ENCODE data around the gene TRPM3. TPM values are rescaled to one million over a fixed set of nuclear protein-coding genes. Genes with fewer than 3 reads are reported as not detected.

The TRPM3 gene
- total RNA-seq, 4 donors from 2014 or later = 0.07 to 0.66 TPM; not detected in 2

DNA sequence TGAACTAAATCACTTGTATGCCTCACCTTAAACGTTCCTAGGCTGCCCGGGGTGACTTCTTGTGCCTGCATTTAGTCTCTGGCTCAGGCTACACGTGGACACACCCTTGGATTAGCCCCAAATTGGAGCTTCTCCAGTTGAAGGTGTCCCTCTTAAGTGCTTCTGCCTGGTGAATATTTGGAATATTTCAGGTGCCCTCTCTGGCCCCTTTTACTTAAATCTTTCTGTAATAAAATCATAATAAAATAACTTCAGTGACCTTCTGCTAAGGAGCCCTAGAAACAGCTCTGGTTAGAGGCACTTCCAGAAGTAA, 632.7 kb downstream of the TRPM3 start:
- Histone ChIP-seq H3K9me3 (no peaks in the 10 kb centered on the region), H3K4me3 (no peak overlapping the region), H3K4me1 (peaks cover 60 to 75% of the 10 kb centered on the region in 2 donors), H3K27ac (peak overlapping the region; percentile 59 to 99 (median 79)), H3K27me3 (no peaks in the 10 kb centered on the region), H3K36me3 (no peaks in the 10 kb centered on the region)
- intact Hi-C loops (cut with DNase I; ENCODE audit: low total_unique reads) (loop anchor here (10.0 kb wide), 1 partner anchor 1104 kb away; no protein-coding TSS in a partner anchor), in situ Hi-C loops (cut with MboI; ENCODE audit: low sequenced_read_pairs in 4 of 4) (loop anchor here (5.0 to 10.0 kb wide), 4 partner anchors 106 to 146 kb away; no protein-coding TSS in a partner anchor)
- DNase-seq (peak; percentile 33 to 76), ATAC-seq (peak; percentile 16 to 22)
- no peak for TF ChIP-seq POLR2A (IDR thresholded peaks at IDR 0.05)
- TF ChIP-seq, protein P1, sequence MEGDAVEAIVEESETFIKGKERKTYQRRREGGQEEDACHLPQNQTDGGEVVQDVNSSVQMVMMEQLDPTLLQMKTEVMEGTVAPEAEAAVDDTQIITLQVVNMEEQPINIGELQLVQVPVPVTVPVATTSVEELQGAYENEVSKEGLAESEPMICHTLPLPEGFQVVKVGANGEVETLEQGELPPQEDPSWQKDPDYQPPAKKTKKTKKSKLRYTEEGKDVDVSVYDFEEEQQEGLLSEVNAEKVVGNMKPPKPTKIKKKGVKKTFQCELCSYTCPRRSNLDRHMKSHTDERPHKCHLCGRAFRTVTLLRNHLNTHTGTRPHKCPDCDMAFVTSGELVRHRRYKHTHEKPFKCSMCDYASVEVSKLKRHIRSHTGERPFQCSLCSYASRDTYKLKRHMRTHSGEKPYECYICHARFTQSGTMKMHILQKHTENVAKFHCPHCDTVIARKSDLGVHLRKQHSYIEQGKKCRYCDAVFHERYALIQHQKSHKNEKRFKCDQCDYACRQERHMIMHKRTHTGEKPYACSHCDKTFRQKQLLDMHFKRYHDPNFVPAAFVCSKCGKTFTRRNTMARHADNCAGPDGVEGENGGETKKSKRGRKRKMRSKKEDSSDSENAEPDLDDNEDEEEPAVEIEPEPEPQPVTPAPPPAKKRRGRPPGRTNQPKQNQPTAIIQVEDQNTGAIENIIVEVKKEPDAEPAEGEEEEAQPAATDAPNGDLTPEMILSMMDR (IDR thresholded peaks at IDR 0.05 in 4 of 5, conservative IDR thresholded peaks at IDR 0.05 in 1 of 5) = no peak

DNA sequence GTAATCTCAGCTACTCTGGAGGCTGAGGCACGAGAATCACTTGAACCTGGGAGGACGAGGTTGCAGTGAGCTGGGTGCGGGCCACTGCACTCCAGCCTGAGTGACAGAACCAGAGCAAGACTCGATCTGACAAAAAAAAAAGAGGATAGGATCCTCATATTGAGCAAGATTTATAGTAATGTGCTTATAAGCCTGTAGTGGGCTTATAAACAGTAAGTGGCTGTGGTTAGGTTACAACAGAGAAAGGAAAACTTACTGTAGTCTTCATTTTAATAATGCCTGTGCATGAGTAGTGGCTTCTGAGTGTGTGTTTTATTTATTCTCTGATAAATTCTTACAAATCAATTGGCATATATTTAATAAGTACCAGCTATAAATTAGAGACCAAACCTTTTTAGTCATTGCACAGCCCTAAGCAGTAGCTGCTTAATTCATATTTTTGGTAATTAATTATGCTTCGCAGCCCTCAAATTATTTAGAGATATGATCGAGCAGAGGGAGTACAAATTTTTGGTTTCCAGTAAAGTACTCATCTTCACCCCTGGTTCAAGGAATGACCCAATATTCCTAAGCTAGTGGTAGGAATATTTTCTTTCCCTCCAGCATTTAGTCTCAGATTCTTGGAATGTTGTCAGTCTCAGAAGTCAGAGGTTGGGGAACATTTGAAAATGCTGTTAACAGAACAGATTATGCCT, 633.2 kb downstream of the TRPM3 start:
- Histone ChIP-seq H3K4me1 (peaks cover 62 to 77% of the 10 kb centered on the region in 2 donors), H3K4me3 (no peak overlapping the region), H3K36me3 (no peaks in the 10 kb centered on the region), H3K27ac (peak overlapping the region; percentile 59 to 99 (median 79)), H3K27me3 (no peaks in the 10 kb centered on the region), H3K9me3 (no peaks in the 10 kb centered on the region)
- in situ Hi-C loops (cut with MboI; ENCODE audit: low sequenced_read_pairs in 4 of 4) = loop anchor here (5.0 to 10.0 kb wide), 4 partner anchors 107 to 146 kb away; no protein-coding TSS in a partner anchor
- intact Hi-C loops (cut with DNase I; ENCODE audit: low total_unique reads) = loop anchor here (10.0 kb wide), 1 partner anchor 1103 kb away; no protein-coding TSS in a partner anchor
- ATAC-seq = no peak
- no peak for DNase-seq
- no peak for TF ChIP-seq POLR2A (IDR thresholded peaks at IDR 0.05)
- TF ChIP-seq, protein P1 (IDR thresholded peaks at IDR 0.05 in 4 of 5, conservative IDR thresholded peaks at IDR 0.05 in 1 of 5) = no peak

DNA sequence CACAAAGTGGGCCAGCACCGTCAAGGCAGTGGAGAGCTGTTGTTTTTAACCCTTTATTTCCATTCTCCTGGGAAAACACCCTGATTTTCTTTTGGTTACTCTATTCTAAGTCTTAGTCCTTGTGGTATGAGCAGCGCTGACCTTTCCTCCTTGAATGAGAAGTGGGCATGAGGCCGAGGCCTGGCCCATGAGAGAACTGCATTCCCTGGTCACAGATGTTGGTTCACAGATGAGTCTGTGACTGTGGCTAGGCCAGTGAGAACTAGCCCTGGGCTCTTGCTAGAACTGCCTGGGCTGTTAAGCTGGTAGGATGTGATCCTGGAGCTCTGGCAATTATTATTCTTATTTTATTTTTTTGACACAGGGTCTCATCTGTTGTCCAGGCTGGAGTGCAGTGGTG, 635.3 kb downstream of the TRPM3 start:
- peak overlapping the region; percentile 97 to 99 (median 98) for H3K27ac ChIP-seq
- in situ Hi-C loops (cut with MboI; ENCODE audit: low sequenced_read_pairs in 4 of 4) = loop anchor here (5.0 to 10.0 kb wide), 4 partner anchors 109 to 144 kb away; no protein-coding TSS in a partner anchor
- H3K4me3 ChIP-seq = no peak overlapping the region
- no peaks in the 10 kb centered on the region for H3K36me3 ChIP-seq
- H3K9me3 ChIP-seq = no peaks in the 10 kb centered on the region
- H3K4me1 ChIP-seq = peaks cover 67 to 76% of the 10 kb centered on the region in 2 donors
- DNase-seq (peak in 1 of 2 donors; percentile 58), ATAC-seq (no peak)
- intact Hi-C loops (cut with DNase I; ENCODE audit: low total_unique reads) = loop anchor here (10.0 kb wide), 1 partner anchor 1101 kb away; no protein-coding TSS in a partner anchor
- no peaks in the 10 kb centered on the region for H3K27me3 ChIP-seq
- TF ChIP-seq, protein P1 (IDR thresholded peaks at IDR 0.05 in 4 of 5, conservative IDR thresholded peaks at IDR 0.05 in 1 of 5) = no peak
- no peak for TF ChIP-seq POLR2A (IDR thresholded peaks at IDR 0.05)

DNA sequence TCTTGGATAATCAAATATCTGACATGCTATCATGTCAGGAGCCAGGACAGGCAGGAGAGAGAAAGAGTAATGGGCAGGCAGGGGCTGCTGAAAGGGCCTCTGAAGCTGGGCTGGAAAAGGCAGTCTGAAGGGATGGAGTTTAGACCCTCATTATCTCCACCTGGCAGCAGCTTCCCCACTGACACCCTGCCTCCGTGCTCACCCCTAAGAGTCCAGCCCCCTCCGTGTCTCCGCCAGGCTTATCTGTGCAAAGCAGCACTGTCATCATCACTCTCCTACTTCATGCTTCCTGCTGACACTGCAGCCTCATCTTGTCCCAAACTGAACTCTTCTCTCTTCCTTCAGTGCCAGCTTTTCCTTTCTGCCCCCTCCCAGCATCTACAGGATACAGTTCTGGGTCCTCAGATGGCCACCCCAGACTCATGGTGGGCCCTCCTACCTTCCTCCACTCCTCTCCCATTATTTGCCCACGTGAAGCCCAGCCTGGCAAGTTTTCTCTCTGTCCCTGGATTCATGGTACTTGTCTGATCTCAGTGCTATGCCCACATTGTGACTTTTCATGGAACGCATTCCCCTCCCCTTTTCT, 636.1 kb downstream of the TRPM3 start:
- peak; percentile 42 to 70 for DNase-seq
- Histone ChIP-seq H3K27me3 (no peaks in the 10 kb centered on the region), H3K27ac (peak overlapping the region; percentile 97 to 99 (median 98)), H3K4me1 (peaks cover 73 to 81% of the 10 kb centered on the region in 2 donors), H3K4me3 (no peak overlapping the region), H3K9me3 (no peaks in the 10 kb centered on the region), H3K36me3 (no peaks in the 10 kb centered on the region)
- ATAC-seq = peak; percentile 21 to 52
- intact Hi-C loops (cut with DNase I; ENCODE audit: low total_unique reads) (loop anchor here (2.0 to 10.0 kb wide), 3 partner anchors 115 to 1101 kb away; no protein-coding TSS in a partner anchor), in situ Hi-C loops (cut with MboI; ENCODE audit: low sequenced_read_pairs in 4 of 4) (loop anchor here (5.0 to 10.0 kb wide), 4 partner anchors 109 to 143 kb away; no protein-coding TSS in a partner anchor)
- no peak for TF ChIP-seq POLR2A (IDR thresholded peaks at IDR 0.05)
- TF ChIP-seq, protein P1 (IDR thresholded peaks at IDR 0.05 in 4 of 5, conservative IDR thresholded peaks at IDR 0.05 in 1 of 5) = no peak

All from gastrocnemius medialis (tissue), 4 donors.